HL-60 (cell line): Measurements from ENCODE around the gene UGT3A2.

Experiments
- DNase-seq, 2 experiments: peaks; one replicate each; pipeline ENCODE4 v3.0.0-alpha.2; 2010 to 2020; ENCODE audit warnings: low read depth in 1 of 2, low spot score in 1 of 2
- H3K27ac ChIP-seq: fragments of 250-450 bp; sonication (Bioruptor Pico); replicated peaks from 2 replicates; pipeline ENCODE4 v1.5.1; 2020; ENCODE audit warnings: mild to moderate bottlenecking, moderate library complexity
- H3K27me3 ChIP-seq: fragments of 250-450 bp; sonication (Bioruptor Pico); 2 replicates; pipeline ENCODE4 v1.5.1; 2021; ENCODE audit warnings: mild to moderate bottlenecking, moderate library complexity; ENCODE audit not compliant: insufficient read depth, poor library complexity, severe bottlenecking
- H3K4me3 ChIP-seq: replicated peaks from 2 replicates; pipeline ENCODE4 v1.5.1; 2011; ENCODE audit warnings: mild to moderate bottlenecking, control low read depth, low read length; ENCODE audit not compliant: insufficient read depth
- GABPA ChIP-seq: IDR thresholded peaks from 2 replicates; pipeline ENCODE4 v1.6.1; 2012; ENCODE audit warnings: low read depth
- POLR2AphosphoS5 ChIP-seq: IDR thresholded peaks from 2 replicates; pipeline ENCODE4 v1.6.1; 2012; ENCODE audit warnings: low read depth
- SPI1 ChIP-seq: IDR thresholded peaks from 2 replicates; pipeline ENCODE4 v1.6.1; 2012; ENCODE audit warnings: low read depth, mild to moderate bottlenecking, borderline replicate concordance
- TF ChIP-seq, protein P1 (sequence below): IDR thresholded peaks from 2 replicates; pipeline ENCODE4 v1.6.1; 2012; ENCODE audit warnings: low read depth; ENCODE audit not compliant: insufficient replicate concordance
- TF ChIP-seq, protein P2 (sequence below): IDR thresholded peaks from one replicate; pipeline ENCODE4 v1.5.1; 2011; ENCODE audit warnings: low read length, control low read depth, inconsistent platforms; ENCODE audit not compliant: insufficient read depth

Gene UGT3A2

DNA sequence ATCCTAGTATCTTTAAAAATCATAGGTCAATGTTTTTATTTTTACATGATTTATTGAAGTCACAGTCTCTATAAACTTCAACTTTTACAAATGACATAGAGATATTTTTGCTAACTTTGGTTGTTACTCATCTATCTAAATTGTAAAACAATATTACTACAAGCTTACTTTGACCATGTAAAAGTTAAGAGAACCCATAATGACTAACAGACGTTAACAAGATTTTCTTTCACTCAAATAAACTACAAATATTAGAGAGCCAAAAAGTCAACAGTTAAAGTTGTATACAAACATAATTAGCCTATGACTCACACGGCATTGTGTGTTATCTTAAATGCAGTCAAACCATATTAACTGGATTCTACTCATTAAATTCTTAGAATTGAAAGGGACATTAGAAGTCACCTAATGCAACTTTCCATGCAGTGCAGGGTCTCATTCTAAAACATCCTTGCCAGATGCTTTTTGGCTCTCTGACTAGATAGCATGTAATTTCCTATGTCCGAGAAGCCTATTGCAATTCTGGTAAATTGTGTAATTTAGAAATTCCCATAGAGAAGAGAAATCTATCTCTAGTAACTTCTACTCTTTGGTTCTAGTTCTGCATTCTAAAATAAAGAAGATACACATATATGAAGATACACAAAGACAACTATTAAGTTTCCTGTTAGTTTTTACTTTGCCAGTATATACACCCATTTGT, 42.2 kb upstream of the UGT3A2 start:
- H3K27me3 ChIP-seq: no peaks in the 10 kb centered on the region
- H3K4me3 ChIP-seq: no peak overlapping the region
- H3K27ac ChIP-seq: no peak overlapping the region
- DNase-seq: no peak
- TF ChIP-seq, protein P1, sequence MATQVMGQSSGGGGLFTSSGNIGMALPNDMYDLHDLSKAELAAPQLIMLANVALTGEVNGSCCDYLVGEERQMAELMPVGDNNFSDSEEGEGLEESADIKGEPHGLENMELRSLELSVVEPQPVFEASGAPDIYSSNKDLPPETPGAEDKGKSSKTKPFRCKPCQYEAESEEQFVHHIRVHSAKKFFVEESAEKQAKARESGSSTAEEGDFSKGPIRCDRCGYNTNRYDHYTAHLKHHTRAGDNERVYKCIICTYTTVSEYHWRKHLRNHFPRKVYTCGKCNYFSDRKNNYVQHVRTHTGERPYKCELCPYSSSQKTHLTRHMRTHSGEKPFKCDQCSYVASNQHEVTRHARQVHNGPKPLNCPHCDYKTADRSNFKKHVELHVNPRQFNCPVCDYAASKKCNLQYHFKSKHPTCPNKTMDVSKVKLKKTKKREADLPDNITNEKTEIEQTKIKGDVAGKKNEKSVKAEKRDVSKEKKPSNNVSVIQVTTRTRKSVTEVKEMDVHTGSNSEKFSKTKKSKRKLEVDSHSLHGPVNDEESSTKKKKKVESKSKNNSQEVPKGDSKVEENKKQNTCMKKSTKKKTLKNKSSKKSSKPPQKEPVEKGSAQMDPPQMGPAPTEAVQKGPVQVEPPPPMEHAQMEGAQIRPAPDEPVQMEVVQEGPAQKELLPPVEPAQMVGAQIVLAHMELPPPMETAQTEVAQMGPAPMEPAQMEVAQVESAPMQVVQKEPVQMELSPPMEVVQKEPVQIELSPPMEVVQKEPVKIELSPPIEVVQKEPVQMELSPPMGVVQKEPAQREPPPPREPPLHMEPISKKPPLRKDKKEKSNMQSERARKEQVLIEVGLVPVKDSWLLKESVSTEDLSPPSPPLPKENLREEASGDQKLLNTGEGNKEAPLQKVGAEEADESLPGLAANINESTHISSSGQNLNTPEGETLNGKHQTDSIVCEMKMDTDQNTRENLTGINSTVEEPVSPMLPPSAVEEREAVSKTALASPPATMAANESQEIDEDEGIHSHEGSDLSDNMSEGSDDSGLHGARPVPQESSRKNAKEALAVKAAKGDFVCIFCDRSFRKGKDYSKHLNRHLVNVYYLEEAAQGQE: no peak

DNA sequence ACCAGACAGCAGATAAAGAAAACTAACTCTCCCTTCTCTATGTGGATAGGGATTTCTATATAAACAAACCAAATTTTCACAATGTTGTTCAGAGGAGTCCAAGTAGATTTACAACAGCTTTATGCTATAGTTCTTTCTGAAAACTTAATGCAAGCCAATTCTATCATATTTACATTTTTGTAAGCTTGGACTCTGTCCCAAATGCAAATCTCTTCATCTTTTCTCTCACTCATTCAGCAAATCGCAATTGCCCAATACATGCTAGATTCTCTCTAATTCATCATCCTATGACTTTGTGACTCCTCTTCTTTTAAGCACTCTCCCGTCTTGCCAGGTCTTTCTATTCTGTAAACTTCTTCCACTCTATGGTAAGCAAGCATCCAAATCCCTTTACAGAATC, 39.1 kb upstream of the UGT3A2 start:
- no peak overlapping the region for H3K27ac ChIP-seq
- H3K4me3 ChIP-seq: no peak overlapping the region
- no peaks in the 10 kb centered on the region for H3K27me3 ChIP-seq
- TF ChIP-seq, protein P2, sequence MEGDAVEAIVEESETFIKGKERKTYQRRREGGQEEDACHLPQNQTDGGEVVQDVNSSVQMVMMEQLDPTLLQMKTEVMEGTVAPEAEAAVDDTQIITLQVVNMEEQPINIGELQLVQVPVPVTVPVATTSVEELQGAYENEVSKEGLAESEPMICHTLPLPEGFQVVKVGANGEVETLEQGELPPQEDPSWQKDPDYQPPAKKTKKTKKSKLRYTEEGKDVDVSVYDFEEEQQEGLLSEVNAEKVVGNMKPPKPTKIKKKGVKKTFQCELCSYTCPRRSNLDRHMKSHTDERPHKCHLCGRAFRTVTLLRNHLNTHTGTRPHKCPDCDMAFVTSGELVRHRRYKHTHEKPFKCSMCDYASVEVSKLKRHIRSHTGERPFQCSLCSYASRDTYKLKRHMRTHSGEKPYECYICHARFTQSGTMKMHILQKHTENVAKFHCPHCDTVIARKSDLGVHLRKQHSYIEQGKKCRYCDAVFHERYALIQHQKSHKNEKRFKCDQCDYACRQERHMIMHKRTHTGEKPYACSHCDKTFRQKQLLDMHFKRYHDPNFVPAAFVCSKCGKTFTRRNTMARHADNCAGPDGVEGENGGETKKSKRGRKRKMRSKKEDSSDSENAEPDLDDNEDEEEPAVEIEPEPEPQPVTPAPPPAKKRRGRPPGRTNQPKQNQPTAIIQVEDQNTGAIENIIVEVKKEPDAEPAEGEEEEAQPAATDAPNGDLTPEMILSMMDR: no peak
- TF ChIP-seq, protein P1: no peak
- TF ChIP-seq SPI1 (no peak), GABPA (no peak), POLR2AphosphoS5 (no peak)
- DNase-seq: no peak

DNA sequence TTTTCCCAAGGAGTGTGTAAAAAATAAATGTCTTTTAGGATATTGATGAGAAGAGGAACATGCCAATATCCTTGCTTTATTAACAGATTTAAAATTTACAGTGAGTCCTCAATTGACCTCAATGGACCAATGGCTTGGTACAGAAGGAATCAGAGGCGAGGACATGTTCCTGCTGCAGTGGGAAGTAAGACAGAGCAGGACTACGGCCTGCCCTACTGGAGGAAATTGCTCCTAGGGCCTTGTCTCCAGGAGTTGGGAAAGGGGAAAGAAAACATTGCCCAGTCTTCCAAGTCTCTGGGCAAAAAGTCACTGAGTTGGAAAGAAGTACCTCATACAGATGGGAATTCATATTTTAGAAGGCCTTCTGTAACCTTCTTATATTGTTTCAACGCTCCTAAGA, 33.1 kb upstream of the UGT3A2 start:
- H3K27ac ChIP-seq: no peak overlapping the region
- no peaks in the 10 kb centered on the region for H3K27me3 ChIP-seq
- H3K4me3 ChIP-seq: no peak overlapping the region
- no peak for DNase-seq
- TF ChIP-seq, protein P2: no peak
- no peak for TF ChIP-seq GABPA

DNA sequence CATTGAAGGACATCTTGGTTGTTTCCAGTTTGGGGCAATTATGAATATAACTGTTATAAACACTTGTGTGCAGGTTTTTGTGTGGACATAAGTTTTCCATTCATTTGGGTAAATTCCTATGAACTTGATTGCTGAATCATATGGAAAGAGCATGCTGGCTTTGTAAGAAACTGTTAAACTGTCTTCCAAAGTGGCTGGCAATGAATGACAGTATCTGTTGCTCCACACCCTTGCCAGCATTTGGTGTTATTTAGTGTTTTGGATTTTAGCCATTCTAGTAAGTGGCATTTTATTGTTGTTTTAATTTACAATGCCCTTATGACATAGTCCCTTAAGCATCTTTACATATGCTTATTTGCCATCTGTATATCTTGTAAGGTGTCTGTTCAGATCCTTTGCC, 29.8 kb upstream of the UGT3A2 start:
- no peak overlapping the region for H3K4me3 ChIP-seq
- TF ChIP-seq, protein P1: no peak
- TF ChIP-seq POLR2AphosphoS5 (no peak), GABPA (no peak), SPI1 (no peak)
- TF ChIP-seq, protein P2: no peak
- H3K27me3 ChIP-seq: no peaks in the 10 kb centered on the region
- no peak for DNase-seq
- H3K27ac ChIP-seq: no peak overlapping the region
